Endometrial microvascular endothelial cells (primary cell): ENCODE data around the gene NXPE1. TPM values are rescaled to one million over a fixed set of nuclear protein-coding genes. Genes with fewer than 3 reads are reported as not detected.

ENCODE experiments used
- total RNA-seq: library from RNA; depleted of rRNA; stranded (reverse); fragments of >200 nt; gene quantifications from one replicate; pipeline ENCODE4 v1.2.3, GENCODE V29; 2015; ENCODE audit errors: inconsistent ontology term

Gene NXPE1
- total RNA-seq, 1 donor from 2014 or later = not detected

Other genes starting within 250 kb of the NXPE1 start
- gene C11orf71, start 159.4 kb downstream of the NXPE1 start, total RNA-seq = 3.8 TPM
- 26.5 TPM for gene RBM7, start 159.2 kb downstream of the NXPE1 start, total RNA-seq
- 161 TPM for gene REXO2, start 120.4 kb downstream of the NXPE1 start, total RNA-seq
- not detected for gene NXPE4, start 35.9 kb upstream of the NXPE1 start, total RNA-seq
- gene NXPE2, start 118.6 kb upstream of the NXPE1 start, total RNA-seq = not detected